ENCODE results near the gene CTNNBL1. TPM values are rescaled to one million over a fixed set of nuclear protein-coding genes. Genes with fewer than 3 reads are reported as not detected.

The CTNNBL1 gene
- total RNA-seq, 1 donor = 19.5 TPM

- no peak for TF ChIP-seq CTCF (IDR thresholded peaks at IDR 0.05; ENCODE audit: extremely low read depth, low read depth, low read length)
- no peaks in the 10 kb centered on the region for H3K9me3 ChIP-seq (ENCODE audit: low read depth, low read length)
- DNase-seq (ENCODE audit: insufficient read length, low spot score, missing footprints) = no peak
- no peak overlapping the region for H3K27ac ChIP-seq (ENCODE audit: low read depth, low read length)
- no peak overlapping the region for H2AFZ ChIP-seq (ENCODE audit: low read length)
- no peak overlapping the region for H3K4me2 ChIP-seq (ENCODE audit: insufficient read depth, low read length)
- H3K27me3 ChIP-seq (ENCODE audit: insufficient read depth, low read length) = no peaks in the 10 kb centered on the region
- no peaks in the 10 kb centered on the region for H3K36me3 ChIP-seq (ENCODE audit: insufficient read depth, low read length)
- no peaks in the 10 kb centered on the region for H3K4me1 ChIP-seq (ENCODE audit: insufficient read depth, low read length)
- no peaks in the 10 kb centered on the region for H3K79me2 ChIP-seq (ENCODE audit: insufficient read depth, low read length)
- peaks cover 2% of the 10 kb centered on the region for H4K20me1 ChIP-seq (ENCODE audit: insufficient read depth, low read length)
- no peak overlapping the region for H3K4me3 ChIP-seq (ENCODE audit: insufficient read depth, low read length)
Measured at GRCh38 chr20:37796733-37797132, 102.9 kb downstream of the CTNNBL1 start.

- no peaks in the 10 kb centered on the region for H3K27me3 ChIP-seq (ENCODE audit: insufficient read depth, low read length)
- TF ChIP-seq CTCF (IDR thresholded peaks at IDR 0.05; ENCODE audit: extremely low read depth, low read depth, low read length) = no peak
- H3K4me1 ChIP-seq (ENCODE audit: insufficient read depth, low read length) = no peaks in the 10 kb centered on the region
- no peak overlapping the region for H3K27ac ChIP-seq (ENCODE audit: low read depth, low read length)
- no peaks in the 10 kb centered on the region for H3K79me2 ChIP-seq (ENCODE audit: insufficient read depth, low read length)
- H2AFZ ChIP-seq (ENCODE audit: low read length) = no peak overlapping the region
- no peak overlapping the region for H3K4me3 ChIP-seq (ENCODE audit: insufficient read depth, low read length)
- DNase-seq (ENCODE audit: insufficient read length, low spot score, missing footprints) = no peak
- H3K4me2 ChIP-seq (ENCODE audit: insufficient read depth, low read length) = no peak overlapping the region
- no peaks in the 10 kb centered on the region for H3K36me3 ChIP-seq (ENCODE audit: insufficient read depth, low read length)
- H3K9me3 ChIP-seq (ENCODE audit: low read depth, low read length) = no peaks in the 10 kb centered on the region
- H4K20me1 ChIP-seq (ENCODE audit: insufficient read depth, low read length) = peaks cover 2% of the 10 kb centered on the region
Measured at GRCh38 chr20:37797669-37798175, 103.9 kb downstream of the CTNNBL1 start.

- H3K27me3 ChIP-seq (ENCODE audit: insufficient read depth, low read length) = no peaks in the 10 kb centered on the region
- TF ChIP-seq CTCF (IDR thresholded peaks at IDR 0.05; ENCODE audit: extremely low read depth, low read depth, low read length) = no peak
- DNase-seq (ENCODE audit: insufficient read length, low spot score, missing footprints) = no peak
- H3K4me2 ChIP-seq (ENCODE audit: insufficient read depth, low read length) = no peak overlapping the region
- H3K4me1 ChIP-seq (ENCODE audit: insufficient read depth, low read length) = no peaks in the 10 kb centered on the region
- no peaks in the 10 kb centered on the region for H3K9me3 ChIP-seq (ENCODE audit: low read depth, low read length)
- H3K79me2 ChIP-seq (ENCODE audit: insufficient read depth, low read length) = no peaks in the 10 kb centered on the region
- H2AFZ ChIP-seq (ENCODE audit: low read length) = no peak overlapping the region
- H3K27ac ChIP-seq (ENCODE audit: low read depth, low read length) = no peak overlapping the region
- H3K36me3 ChIP-seq (ENCODE audit: insufficient read depth, low read length) = no peaks in the 10 kb centered on the region
- no peak overlapping the region for H3K4me3 ChIP-seq (ENCODE audit: insufficient read depth, low read length)
- H4K20me1 ChIP-seq (ENCODE audit: insufficient read depth, low read length) = peaks cover 2% of the 10 kb centered on the region
Measured at GRCh38 chr20:37798312-37798711, 104.5 kb downstream of the CTNNBL1 start.

- H2AFZ ChIP-seq (ENCODE audit: low read length) = no peak overlapping the region
- no peak overlapping the region for H3K4me3 ChIP-seq (ENCODE audit: insufficient read depth, low read length)
- no peaks in the 10 kb centered on the region for H3K36me3 ChIP-seq (ENCODE audit: insufficient read depth, low read length)
- no peak for DNase-seq (ENCODE audit: insufficient read length, low spot score, missing footprints)
- no peak overlapping the region for H3K4me2 ChIP-seq (ENCODE audit: insufficient read depth, low read length)
- H3K27me3 ChIP-seq (ENCODE audit: insufficient read depth, low read length) = no peaks in the 10 kb centered on the region
- no peak overlapping the region for H3K27ac ChIP-seq (ENCODE audit: low read depth, low read length)
- H3K79me2 ChIP-seq (ENCODE audit: insufficient read depth, low read length) = no peaks in the 10 kb centered on the region
- no peak for TF ChIP-seq CTCF (IDR thresholded peaks at IDR 0.05; ENCODE audit: extremely low read depth, low read depth, low read length)
- no peaks in the 10 kb centered on the region for H3K9me3 ChIP-seq (ENCODE audit: low read depth, low read length)
- H4K20me1 ChIP-seq (ENCODE audit: insufficient read depth, low read length) = peaks cover 2% of the 10 kb centered on the region
- no peaks in the 10 kb centered on the region for H3K4me1 ChIP-seq (ENCODE audit: insufficient read depth, low read length)
Measured at GRCh38 chr20:37800618-37801017, 106.8 kb downstream of the CTNNBL1 start.

Data from osteoblast (primary cell).